RKO (cell line): Measurements from ENCODE around the gene SLC2A10.

Experiments used
- DNase-seq: peaks from one replicate; pipeline ENCODE4 v3.0.0-alpha.2; 2016; ENCODE audit warnings: low spot score

Gene SLC2A10

DNA sequence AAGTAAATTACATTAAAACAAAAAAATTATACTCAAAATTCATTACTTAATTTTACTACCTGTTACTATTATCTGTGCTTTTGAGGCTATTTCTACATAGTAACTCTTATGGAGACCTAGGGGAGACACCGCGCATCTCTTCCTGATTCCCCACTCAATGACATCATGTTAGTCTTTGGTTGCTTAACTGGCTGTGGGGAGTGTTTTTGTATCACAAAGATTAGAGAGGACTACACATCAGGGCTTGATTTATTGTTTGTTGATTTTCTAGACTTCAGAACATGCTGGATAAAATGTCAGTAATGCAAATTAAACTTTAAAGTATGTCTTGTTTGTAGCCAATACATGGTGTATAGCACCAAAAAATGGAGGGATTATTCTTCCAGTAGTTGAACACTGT lies 26.0 kb downstream of the SLC2A10 start:
- no peak for DNase-seq

DNA sequence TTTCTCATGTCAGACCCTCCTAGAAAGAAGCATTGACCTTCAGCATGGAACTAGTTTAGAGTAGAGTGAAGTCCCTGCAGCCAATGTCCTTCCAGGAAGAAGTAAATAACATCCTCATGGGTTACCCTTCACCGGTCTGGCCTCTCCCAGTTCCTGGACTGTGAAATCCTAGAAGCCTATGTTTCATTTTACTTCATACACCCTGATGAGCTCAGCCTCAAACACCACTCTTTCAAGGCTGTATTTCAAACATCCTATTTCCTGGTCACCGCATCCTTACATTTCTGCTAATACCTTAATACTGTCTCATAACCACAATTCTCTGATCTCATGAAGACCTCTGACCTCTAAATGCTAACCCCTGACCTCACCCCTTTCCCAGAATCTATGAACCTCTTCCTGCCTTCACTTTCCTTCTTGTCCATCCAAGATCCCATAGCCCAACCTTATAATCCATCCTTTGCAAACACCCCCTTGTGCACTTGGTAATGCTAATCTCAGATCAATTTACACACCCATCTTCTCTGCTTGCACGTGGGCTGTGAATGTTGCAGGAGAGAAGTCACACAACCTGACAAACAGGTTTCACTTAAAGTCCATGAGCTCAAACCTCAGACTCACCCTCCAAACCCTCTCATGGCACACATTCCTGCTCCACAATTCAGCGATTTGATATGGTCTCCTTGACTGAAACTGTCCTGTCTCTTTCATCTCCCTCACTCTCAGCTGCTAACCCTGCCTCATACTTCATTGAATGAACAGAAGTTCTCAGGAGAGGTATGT lies 30.2 kb downstream of the SLC2A10 start:
- DNase-seq = no peak

DNA sequence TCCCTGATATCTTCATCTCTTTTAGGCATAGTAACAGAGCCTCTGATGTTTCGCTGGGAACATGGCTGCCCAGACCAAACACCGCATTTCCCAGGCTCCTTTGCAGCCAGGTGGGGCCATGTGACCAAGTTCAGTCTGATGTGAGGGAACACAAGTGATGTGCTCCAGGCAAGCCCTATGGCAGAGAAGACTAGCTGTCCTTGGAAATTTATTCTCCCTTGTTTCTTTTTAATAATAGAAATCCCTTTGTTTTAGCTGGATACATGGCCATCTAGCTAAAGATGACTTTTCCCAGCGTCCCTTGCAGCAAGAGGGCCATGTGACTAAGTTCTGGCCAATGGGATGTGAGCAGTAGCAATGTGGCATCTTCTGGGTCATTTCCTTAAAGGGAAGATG lies 30.8 kb downstream of the SLC2A10 start:
- DNase-seq = no peak

GRCh38 chr20:46741924-46742668 lies 32.6 kb downstream of the SLC2A10 start:
- DNase-seq = no peak

DNA sequence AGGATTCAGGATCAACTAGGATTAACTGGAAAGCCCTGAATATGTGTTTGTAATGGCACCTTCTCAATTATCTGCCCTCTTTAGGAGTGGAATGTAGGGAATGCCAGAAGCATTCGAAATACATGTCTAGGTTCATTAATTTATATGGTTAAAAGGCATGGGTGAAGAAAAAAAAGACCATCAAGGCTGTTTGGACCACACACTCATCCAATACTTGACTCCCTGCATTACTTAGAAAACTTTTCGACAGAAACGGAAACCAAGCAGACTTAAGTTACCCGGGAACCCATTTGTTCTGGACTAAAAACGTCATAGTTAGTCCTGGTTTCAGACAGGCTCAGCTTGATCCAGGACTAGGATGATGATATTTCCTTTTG lies 33.2 kb downstream of the SLC2A10 start:
- DNase-seq = no peak

GRCh38 chr20:46743088-46743487 lies 33.6 kb downstream of the SLC2A10 start:
- no peak for DNase-seq

GRCh38 chr20:46746956-46747526 lies 37.6 kb downstream of the SLC2A10 start:
- DNase-seq = peak; percentile 50

DNA sequence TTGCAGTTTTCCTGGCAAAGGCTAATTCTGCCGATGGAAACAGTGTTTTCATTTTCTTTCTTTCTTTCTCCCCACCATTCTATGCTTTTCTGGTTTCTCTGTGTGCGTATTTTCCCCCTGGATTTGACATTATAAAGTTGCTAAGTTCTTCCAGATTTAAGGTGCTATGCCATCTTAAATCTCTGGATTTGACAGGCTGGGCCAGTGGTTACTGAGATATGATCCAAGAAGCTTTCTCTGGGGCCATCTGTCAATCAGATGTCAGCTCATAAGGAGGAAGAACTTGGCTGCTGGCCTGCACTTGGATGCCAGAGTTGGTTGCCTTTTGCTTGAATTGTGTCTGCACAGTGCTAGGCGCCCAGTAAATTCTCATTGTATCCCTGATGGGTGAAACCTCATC lies 39.7 kb downstream of the SLC2A10 start:
- DNase-seq = no peak

DNA sequence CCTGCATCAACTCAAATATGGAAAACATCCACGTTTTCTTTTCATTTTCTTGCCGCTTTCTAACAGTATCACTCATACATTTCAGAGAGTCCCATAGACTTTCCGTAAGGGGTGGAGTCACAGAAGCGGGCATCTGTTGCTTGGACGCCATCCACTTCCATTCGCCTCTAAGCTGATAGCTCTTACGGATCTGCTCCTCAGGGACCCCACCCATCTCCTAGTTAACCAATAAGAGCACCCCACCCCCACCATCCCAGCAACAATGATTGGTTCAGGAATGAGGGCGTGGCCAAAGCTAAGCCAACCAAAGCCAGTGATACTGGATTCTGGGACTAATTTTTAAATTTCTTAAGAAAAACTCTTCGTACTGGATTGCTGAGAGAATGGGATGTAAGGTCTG lies 42.4 kb downstream of the SLC2A10 start:
- no peak for DNase-seq

GRCh38 chr20:46752728-46753127 lies 43.3 kb downstream of the SLC2A10 start:
- DNase-seq = peak; percentile 77

DNA sequence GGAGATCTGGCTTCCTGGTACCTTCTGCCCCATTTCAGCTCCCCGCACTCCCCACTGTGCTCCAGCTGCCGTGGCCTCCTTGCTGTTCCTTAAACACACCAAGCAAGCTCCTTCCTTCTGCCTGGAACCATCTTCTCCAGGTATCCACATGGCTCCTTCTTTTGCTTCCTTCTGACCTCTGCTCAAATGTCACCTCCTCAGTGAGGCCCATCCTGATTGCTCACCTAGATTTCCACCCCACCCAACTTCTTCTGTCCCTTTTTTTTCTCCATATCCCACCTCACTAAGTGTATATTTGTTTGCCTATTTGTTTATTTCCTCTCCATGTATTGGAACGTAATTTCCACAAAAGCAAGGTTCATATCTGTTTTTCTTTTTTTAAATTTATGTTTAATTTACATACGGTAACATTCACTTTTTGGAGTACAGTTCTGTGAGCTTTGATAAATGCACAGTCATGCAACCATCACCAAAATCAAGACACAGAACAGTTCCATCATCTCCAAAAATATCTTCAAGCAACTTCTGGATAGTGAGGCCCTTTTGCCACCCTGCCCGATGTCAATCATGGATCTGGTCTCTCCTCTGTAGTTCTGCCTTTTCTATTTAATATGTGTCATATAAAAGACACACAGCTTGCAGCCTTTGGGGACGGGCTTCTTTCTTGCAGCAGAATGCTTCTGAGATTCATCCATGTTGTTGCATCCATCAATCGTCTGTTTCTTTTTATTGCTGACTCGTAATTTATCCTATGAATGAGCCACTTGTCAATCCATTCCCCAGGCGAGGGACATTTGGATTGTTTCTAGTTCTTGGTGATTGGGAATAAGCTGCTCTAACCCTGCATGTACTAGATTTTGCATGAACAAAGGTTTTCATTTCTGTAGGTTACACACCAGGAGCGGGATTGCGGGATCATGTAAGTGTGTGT lies 46.3 kb downstream of the SLC2A10 start:
- no peak for DNase-seq

GRCh38 chr20:46756419-46756818 lies 47.0 kb downstream of the SLC2A10 start:
- DNase-seq = no peak

GRCh38 chr20:46757135-46757534 lies 47.7 kb downstream of the SLC2A10 start:
- no peak for DNase-seq

GRCh38 chr20:46757754-46758678 lies 48.6 kb downstream of the SLC2A10 start:
- DNase-seq = peak; percentile 69

DNA sequence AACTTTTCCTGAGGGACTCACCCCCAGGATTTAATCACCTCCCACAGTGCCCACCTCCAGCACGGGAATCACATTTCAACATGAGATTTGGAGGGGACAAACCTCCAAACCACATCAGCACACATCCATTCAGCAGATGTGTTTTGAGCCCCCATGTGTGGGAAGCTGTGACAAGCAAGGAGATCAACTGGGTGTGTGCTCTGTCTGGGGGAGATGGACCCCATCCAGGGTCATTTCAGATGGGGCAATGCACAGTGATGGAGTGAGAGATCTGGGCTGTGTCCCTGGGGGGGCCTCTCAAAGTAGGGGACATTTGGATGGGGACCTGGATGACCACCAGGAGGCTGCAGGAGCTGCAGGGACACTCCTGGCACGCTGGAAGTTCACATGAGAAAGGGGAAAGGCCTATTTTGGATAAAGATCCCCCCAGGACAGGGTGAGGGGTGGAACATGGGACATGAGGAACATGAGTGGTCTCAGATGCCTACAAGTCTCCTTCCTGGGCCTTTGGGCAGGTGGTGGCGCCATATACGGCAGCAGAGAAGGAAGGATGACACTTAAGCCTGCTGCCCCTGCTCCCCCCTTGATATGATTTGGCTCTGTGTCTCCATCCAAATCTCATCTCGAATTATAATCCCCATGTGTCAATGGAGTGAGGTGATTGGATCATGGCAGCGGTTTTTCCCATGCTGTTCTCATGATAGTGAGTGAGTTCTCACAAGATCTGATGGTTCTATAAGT lies 49.6 kb downstream of the SLC2A10 start:
- no peak for DNase-seq

DNA sequence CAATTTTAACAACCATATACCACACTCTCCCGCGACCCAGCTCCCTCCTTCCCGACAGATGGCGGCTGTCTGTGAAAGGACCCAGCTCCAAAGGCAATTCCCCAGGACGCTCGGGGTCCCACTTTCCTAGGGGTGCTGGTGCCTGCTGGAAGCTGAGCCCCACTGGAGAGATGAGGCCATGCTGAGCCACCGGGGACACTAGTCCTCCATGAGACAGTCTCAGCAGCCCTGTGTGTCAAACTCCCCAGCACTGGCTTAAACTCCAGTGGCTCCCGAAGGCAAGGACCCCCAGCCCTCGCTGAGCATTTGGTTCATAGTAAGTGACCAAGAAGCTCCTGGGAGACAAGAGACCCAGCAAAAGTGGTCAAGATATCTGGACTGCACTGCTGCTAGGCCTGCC lies 52.1 kb downstream of the SLC2A10 start:
- DNase-seq = no peak

DNA sequence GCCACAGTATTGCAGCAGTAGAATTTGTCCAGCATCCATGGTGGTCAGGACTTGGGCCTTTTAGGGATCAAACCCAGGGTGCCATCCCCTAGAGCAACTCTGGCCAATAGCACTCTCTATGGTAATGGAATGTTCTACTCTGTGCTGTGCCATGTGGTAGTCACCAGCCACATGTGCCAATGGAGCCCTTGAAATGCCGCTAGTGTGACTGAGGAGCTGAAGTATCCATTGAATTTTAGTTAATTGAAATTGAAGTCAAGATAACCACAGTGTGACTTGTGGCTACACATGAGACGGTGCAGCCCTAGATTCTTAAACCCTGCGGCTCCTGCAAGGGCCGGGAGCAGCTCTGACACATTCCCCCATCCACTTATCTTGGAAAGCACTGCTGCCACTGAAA lies 54.6 kb downstream of the SLC2A10 start:
- no peak for DNase-seq

GRCh38 chr20:46765506-46766120 lies 56.2 kb downstream of the SLC2A10 start:
- DNase-seq = no peak

DNA sequence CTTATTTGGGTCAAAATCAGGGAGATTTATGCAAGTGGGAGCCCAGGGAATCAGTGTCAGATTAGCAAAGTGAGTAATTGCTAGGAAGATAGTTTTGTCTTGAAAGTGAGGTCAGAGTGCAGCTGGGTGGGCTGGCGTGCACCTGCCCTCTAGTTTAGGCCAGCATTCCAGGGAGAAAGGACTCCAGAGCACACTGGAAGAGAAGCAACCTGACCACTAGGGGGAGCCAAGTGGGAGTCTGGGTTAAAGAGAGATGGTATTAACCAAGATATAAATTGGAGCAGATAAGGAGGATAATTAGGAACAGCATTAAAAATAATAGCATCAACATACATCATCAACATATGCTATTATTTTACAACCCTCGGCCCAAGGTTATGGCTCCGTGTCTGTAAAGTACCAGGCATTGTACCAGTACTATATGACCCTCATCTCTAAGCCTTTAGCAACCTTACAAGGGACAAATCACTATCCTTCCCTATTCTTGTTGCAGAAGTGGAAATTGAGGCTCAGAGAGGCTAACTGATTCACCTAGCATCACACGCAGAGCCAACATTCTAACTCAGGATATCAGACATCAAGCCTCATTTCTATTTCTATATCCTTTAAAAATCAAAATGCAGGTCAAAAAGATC lies 57.8 kb downstream of the SLC2A10 start:
- peak; percentile 46 for DNase-seq
